Measurements from ENCODE around the gene LRRC4C. TPM values are rescaled to one million over a fixed set of nuclear protein-coding genes. Genes with fewer than 3 reads are reported as not detected.

Gene LRRC4C
- total RNA-seq, 2 experiments from 2014 or later, result not detected

- no peaks in the 10 kb centered on the region for H3K4me1 Mint-ChIP-seq
- peaks cover 5% of the 10 kb centered on the region for H3K9me3 Mint-ChIP-seq (ENCODE audit: low read depth)
- no peak overlapping the region for H3K4me3 Mint-ChIP-seq
- no peaks in the 10 kb centered on the region for H3K36me3 Mint-ChIP-seq
- DNase-seq (no peak), ATAC-seq (no peak)
- CTCF ChIA-PET, result no interaction called here
- no peak overlapping the region for H3K27ac Mint-ChIP-seq
- H3K27me3 Mint-ChIP-seq, result no peaks in the 10 kb centered on the region
Measured at GRCh38 chr11:41246399-41246745, 213.1 kb downstream of the LRRC4C start.

GRCh38 chr11:41245704-41246398 is 213.6 kb downstream of the LRRC4C start:
- Mint-ChIP-seq H3K36me3 (no peaks in the 10 kb centered on the region), H3K27ac (no peak overlapping the region), H3K4me1 (no peaks in the 10 kb centered on the region), H3K4me3 (no peak overlapping the region), H3K9me3 (ENCODE audit: low read depth) (peaks cover 2% of the 10 kb centered on the region), H3K27me3 (no peaks in the 10 kb centered on the region)
- CTCF ChIA-PET, result no interaction called here
- DNase-seq (no peak), ATAC-seq (no peak)

- DNase-seq (no peak), ATAC-seq (no peak)
- CTCF ChIA-PET, result no interaction called here
- Mint-ChIP-seq H3K27me3 (no peaks in the 10 kb centered on the region), H3K9me3 (ENCODE audit: low read depth) (peaks cover 2% of the 10 kb centered on the region), H3K27ac (no peak overlapping the region), H3K4me3 (no peak overlapping the region), H3K4me1 (no peaks in the 10 kb centered on the region), H3K36me3 (no peaks in the 10 kb centered on the region)
Measured at GRCh38 chr11:41245184-41245583, 214.3 kb downstream of the LRRC4C start.

DNA sequence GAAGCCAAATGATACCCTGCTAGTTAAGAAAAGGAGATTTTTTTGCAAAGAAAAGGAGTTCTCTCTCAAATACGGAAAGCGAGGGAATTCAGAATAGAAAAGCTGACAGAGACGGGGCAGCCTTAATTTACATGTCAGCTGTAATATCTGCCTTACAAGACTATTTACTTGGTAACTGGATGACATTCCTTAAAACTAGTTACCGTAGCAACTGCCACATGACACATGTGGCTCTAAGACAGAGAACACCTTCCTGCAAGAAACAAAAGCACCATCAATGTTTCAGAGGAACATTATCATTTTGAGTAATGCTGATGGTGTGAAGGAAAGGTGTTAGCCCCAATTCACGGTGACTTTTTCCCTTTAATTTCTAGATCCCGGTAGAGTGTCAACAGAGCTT is 222.1 kb downstream of the LRRC4C start:
- ATAC-seq (no peak), DNase-seq (no peak)
- no peak overlapping the region for H3K4me3 Mint-ChIP-seq
- H3K27ac Mint-ChIP-seq, result no peak overlapping the region
- H3K27me3 Mint-ChIP-seq, result no peaks in the 10 kb centered on the region
- no peaks in the 10 kb centered on the region for H3K4me1 Mint-ChIP-seq
- no peaks in the 10 kb centered on the region for H3K36me3 Mint-ChIP-seq
- CTCF ChIA-PET, result no interaction called here
- H3K9me3 Mint-ChIP-seq (ENCODE audit: low read depth), result peaks cover 3% of the 10 kb centered on the region

DNA sequence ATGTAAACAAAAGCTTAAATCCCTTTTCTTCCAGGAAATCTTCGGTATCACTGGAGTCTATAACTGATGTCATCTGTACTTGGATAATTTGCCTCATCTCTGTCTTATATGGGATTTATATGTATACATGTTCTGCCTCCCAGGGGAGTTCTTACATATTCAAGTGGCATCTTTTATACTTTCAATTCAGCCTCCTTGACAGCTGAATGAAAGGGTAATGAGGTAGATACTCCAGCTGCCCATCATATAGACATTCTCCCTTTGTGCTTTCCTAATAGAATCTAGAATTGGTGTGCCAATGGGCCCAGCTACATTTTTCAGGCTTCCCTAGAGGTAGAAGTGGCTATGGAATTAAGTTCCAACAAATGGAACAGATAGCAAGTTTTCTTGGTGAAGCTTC is 223.8 kb downstream of the LRRC4C start:
- no peak for DNase-seq
- no peak for ATAC-seq
- CTCF ChIA-PET, result no interaction called here

GRCh38 chr11:41225856-41226633 is 233.4 kb downstream of the LRRC4C start:
- CTCF ChIA-PET, result no interaction called here
- no peak for DNase-seq
- Mint-ChIP-seq H3K27ac (no peak overlapping the region), H3K4me3 (no peak overlapping the region), H3K9me3 (ENCODE audit: low read depth) (peaks cover 17% of the 10 kb centered on the region), H3K4me1 (no peaks in the 10 kb centered on the region), H3K27me3 (no peaks in the 10 kb centered on the region), H3K36me3 (no peaks in the 10 kb centered on the region)
- ATAC-seq, result no peak

More for the DNA sequence above, 223.8 kb downstream of the LRRC4C start:
- Mint-ChIP-seq H3K27ac (no peak overlapping the region), H3K4me3 (no peak overlapping the region), H3K4me1 (no peaks in the 10 kb centered on the region), H3K36me3 (no peaks in the 10 kb centered on the region), H3K27me3 (no peaks in the 10 kb centered on the region), H3K9me3 (ENCODE audit: low read depth) (peaks cover 3% of the 10 kb centered on the region)

GRCh38 chr11:41222236-41222635 is 237.2 kb downstream of the LRRC4C start:
- peaks cover 16% of the 10 kb centered on the region for H3K9me3 Mint-ChIP-seq (ENCODE audit: low read depth)
- H3K27ac Mint-ChIP-seq, result no peak overlapping the region
- H3K4me1 Mint-ChIP-seq, result no peaks in the 10 kb centered on the region
- ATAC-seq (no peak), DNase-seq (no peak)
- H3K27me3 Mint-ChIP-seq, result no peaks in the 10 kb centered on the region
- H3K4me3 Mint-ChIP-seq, result no peak overlapping the region
- CTCF ChIA-PET, result no interaction called here
- no peaks in the 10 kb centered on the region for H3K36me3 Mint-ChIP-seq

- no peak for ATAC-seq
- H3K27me3 Mint-ChIP-seq, result no peaks in the 10 kb centered on the region
- no peak for DNase-seq
- CTCF ChIA-PET, result no interaction called here
- no peak overlapping the region for H3K4me3 Mint-ChIP-seq
- peaks cover 12% of the 10 kb centered on the region for H3K9me3 Mint-ChIP-seq (ENCODE audit: low read depth)
- H3K4me1 Mint-ChIP-seq, result no peaks in the 10 kb centered on the region
- no peak overlapping the region for H3K27ac Mint-ChIP-seq
- no peaks in the 10 kb centered on the region for H3K36me3 Mint-ChIP-seq
Measured at GRCh38 chr11:41206388-41206787, 253.1 kb downstream of the LRRC4C start.

- H3K27me3 Mint-ChIP-seq, result no peaks in the 10 kb centered on the region
- no peak for DNase-seq
- H3K36me3 Mint-ChIP-seq, result no peaks in the 10 kb centered on the region
- ATAC-seq, result no peak
- no peaks in the 10 kb centered on the region for H3K4me1 Mint-ChIP-seq
- no peak overlapping the region for H3K4me3 Mint-ChIP-seq
- no peak overlapping the region for H3K27ac Mint-ChIP-seq
- CTCF ChIA-PET, result no interaction called here
- H3K9me3 Mint-ChIP-seq (ENCODE audit: low read depth), result peaks cover 7% of the 10 kb centered on the region
Measured at GRCh38 chr11:41201156-41201555, 258.3 kb downstream of the LRRC4C start.

DNA sequence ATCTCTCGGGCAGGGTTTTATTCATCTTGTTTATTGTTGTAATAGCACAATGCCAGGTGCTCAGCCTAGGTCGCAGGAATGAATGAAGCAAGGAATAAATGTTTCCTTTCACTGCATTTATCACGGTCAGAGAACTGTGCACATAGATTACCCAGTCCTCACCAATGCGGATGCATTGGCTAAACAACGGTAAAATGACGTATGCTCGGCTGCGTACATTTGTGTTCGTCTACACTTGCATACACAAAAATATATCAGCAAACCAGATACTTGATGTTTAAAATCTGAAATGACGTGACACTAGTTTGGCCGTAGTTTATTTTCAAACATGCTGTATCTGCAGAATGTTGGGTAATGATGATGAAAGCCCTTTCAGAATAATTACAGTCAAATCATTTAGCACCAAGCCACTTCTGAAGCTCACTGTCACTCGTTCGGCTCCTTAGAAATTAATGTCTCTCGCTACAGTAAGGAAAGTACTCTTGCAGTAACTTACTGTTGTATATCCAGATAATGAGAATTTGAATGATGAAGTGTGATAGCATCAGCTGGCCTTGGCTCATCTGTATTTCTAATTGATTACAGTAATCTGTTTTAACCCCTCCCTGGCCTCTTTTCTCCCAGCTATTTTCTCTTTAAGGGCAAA is 268.9 kb downstream of the LRRC4C start:
- Mint-ChIP-seq H3K4me1 (no peaks in the 10 kb centered on the region), H3K4me3 (no peak overlapping the region), H3K27ac (no peak overlapping the region), H3K9me3 (ENCODE audit: low read depth) (peaks cover 16% of the 10 kb centered on the region), H3K27me3 (no peaks in the 10 kb centered on the region), H3K36me3 (no peaks in the 10 kb centered on the region)
- no peak for ATAC-seq
- DNase-seq, result no peak
- CTCF ChIA-PET, result no interaction called here

DNA sequence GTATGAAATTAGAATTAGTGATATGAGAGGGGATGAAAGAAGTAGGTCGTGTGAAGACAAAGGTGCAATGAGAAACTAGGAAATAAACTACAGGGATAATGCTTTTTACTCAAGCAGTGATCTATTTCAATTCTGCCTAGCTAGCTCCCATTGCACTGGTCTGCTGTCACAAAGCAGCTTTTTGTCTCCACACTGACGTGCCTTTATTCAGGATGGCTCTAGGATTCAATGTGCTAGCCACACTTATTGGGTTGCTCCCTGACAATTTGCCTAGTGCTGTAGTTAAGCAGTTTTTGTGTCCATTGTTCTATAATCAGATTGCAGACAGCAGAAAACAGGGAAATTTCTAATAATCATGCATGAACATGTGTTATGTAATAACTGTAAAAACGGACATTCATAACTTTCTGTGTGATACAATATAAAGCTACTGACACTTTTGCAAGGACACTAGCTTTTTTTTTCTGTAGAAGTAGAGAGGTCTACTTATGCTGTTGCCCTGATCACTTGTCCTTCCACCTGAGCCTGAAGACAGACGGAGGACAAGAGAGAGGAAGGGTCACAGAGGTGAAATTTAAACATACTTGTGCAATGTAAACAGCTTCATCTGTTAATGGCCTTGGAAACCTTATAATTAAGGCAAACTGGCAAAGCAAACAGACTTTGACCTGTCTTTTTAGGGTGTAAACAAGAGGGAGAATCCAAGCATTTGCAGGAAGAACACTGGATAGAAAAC is 269.6 kb downstream of the LRRC4C start:
- Mint-ChIP-seq H3K27me3 (no peaks in the 10 kb centered on the region), H3K4me3 (no peak overlapping the region), H3K9me3 (ENCODE audit: low read depth) (peaks cover 14% of the 10 kb centered on the region), H3K4me1 (no peaks in the 10 kb centered on the region), H3K27ac (no peak overlapping the region), H3K36me3 (no peaks in the 10 kb centered on the region)
- ATAC-seq, result no peak
- CTCF ChIA-PET, result no interaction called here
- DNase-seq, result no peak

- no peak for DNase-seq
- H3K9me3 Mint-ChIP-seq (ENCODE audit: low read depth), result peaks cover 8% of the 10 kb centered on the region
- H3K27ac Mint-ChIP-seq, result no peak overlapping the region
- H3K27me3 Mint-ChIP-seq, result no peaks in the 10 kb centered on the region
- H3K36me3 Mint-ChIP-seq, result peaks cover 1% of the 10 kb centered on the region
- ATAC-seq, result no peak
- CTCF ChIA-PET, result no interaction called here
- H3K4me3 Mint-ChIP-seq, result no peak overlapping the region
- no peaks in the 10 kb centered on the region for H3K4me1 Mint-ChIP-seq
Measured at GRCh38 chr11:41177791-41178190, 281.7 kb downstream of the LRRC4C start.

GRCh38 chr11:41175304-41175972 is 284.0 kb downstream of the LRRC4C start:
- no peaks in the 10 kb centered on the region for H3K27me3 Mint-ChIP-seq
- DNase-seq (no peak), ATAC-seq (no peak)
- CTCF ChIA-PET, result no interaction called here
- peaks cover 10% of the 10 kb centered on the region for H3K9me3 Mint-ChIP-seq (ENCODE audit: low read depth)
- no peaks in the 10 kb centered on the region for H3K4me1 Mint-ChIP-seq
- H3K36me3 Mint-ChIP-seq, result peaks cover 1% of the 10 kb centered on the region
- H3K27ac Mint-ChIP-seq, result no peak overlapping the region
- no peak overlapping the region for H3K4me3 Mint-ChIP-seq
